AG04449 (cell line): ENCODE results near the gene CAPN12.

ENCODE experiments used
- CTCF ChIA-PET: fragments of 350-600 bp; formaldehyde crosslinking; extraction: SDS; loops from one replicate; lab custom pipeline; 2021; ENCODE audit warnings: antibody characterized with exemption; lab: Yijun Ruan, JAX
- POLR2A ChIA-PET: fragments of 400-600, 350-600 bp; formaldehyde crosslinking; extraction: SDS; loops from one replicate; lab custom pipeline; 2020; ENCODE audit warnings: antibody characterized with exemption, inconsistent platforms; lab: Yijun Ruan, JAX
- DNase-seq: peaks from one replicate; pipeline ENCODE4 v3.0.0-alpha.2; 2010; ENCODE audit warnings: low read depth, low spot score
- H3K4me3 ChIP-seq: 2 replicates; pipeline ENCODE4 v1.5.1; 2011; ENCODE audit warnings: low read depth, mild to moderate bottlenecking, control low read depth, low read length
- TF ChIP-seq, protein P1 (sequence below): IDR thresholded peaks from one replicate; pipeline ENCODE4 v1.5.1; 2011; ENCODE audit warnings: mild to moderate bottlenecking, moderate library complexity, low read length, control low read depth, inconsistent platforms; ENCODE audit not compliant: insufficient read depth; ENCODE audit errors: missing control alignments

CAPN12 gene

DNA sequence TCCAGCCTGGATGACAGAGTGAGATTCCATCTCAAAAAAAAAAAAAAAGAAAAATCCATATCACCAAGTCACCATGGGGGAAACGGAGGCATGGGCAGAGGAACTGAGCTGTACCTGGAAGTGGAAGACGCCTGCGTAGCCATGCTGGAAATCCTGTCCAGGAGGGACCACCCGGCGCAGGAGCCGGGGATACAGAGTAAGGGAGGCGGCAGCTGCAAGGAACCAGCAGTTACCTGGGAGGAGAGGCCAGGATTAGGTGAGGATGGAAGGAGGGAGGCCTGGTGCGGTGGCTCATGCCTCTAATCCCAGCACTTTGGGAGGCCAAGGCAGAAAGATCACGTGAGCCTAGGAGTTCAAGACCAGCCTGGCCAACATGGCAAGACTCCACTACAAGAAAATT, 2.0 kb downstream of the CAPN12 start:
- ChIA-PET POLR2A (no interaction called here), CTCF (interaction anchor here (2.8 kb wide), 1 partner anchor 27 kb away, joined by 8 read pairs; no protein-coding TSS in a partner anchor)
- TF ChIP-seq, protein P1, sequence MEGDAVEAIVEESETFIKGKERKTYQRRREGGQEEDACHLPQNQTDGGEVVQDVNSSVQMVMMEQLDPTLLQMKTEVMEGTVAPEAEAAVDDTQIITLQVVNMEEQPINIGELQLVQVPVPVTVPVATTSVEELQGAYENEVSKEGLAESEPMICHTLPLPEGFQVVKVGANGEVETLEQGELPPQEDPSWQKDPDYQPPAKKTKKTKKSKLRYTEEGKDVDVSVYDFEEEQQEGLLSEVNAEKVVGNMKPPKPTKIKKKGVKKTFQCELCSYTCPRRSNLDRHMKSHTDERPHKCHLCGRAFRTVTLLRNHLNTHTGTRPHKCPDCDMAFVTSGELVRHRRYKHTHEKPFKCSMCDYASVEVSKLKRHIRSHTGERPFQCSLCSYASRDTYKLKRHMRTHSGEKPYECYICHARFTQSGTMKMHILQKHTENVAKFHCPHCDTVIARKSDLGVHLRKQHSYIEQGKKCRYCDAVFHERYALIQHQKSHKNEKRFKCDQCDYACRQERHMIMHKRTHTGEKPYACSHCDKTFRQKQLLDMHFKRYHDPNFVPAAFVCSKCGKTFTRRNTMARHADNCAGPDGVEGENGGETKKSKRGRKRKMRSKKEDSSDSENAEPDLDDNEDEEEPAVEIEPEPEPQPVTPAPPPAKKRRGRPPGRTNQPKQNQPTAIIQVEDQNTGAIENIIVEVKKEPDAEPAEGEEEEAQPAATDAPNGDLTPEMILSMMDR, result no peak
- no peak overlapping the region for H3K4me3 ChIP-seq
- no peak for DNase-seq

DNA sequence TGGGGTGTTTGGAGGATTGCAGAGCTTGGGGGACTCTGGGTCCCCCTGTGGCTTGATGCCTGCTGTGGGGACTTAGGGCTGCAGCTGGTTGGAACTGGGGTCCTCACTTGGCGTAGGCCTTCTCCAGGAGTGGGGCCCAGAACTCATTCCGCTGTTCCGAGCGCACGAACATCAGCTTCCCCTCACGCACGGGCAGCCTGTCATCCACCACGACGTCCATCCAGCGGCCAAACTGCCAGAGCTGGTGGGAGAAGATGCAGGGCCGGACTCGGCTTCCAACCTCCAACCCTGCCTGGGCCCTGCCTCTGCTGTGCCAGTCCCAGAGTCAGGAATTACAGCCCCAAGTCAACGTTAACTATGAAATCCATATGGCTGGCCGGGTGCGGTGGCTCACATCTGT, 2.6 kb downstream of the CAPN12 start:
- POLR2A ChIA-PET, result no interaction called here
- CTCF ChIA-PET, result interaction anchor here (1.3 to 2.8 kb wide), 2 partner anchors 12 to 28 kb away, joined by 4 to 8 read pairs; no protein-coding TSS in a partner anchor

DNA sequence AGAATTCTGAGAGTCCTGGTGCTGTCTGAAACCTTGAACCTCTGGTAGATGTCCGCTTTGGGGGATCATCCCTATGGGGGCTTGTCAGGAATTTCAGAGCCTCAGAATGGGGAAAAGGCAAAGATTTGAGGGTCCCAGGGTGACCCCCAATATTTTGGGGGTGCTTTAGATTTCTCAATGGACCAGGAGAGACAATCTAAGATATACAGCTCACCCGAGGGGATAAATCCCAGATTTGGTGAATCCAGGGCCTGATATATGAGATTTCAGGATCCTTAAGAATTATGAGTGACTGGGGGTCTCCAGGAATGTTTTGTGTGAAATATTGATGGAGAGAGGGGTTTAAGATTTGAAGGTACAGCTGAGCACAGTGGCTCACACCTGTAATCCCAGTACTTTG, 3.3 kb downstream of the CAPN12 start:
- DNase-seq, result no peak
- H3K4me3 ChIP-seq, result no peak overlapping the region
- ChIA-PET POLR2A (no interaction called here), CTCF (interaction anchor here (1.3 to 2.8 kb wide), 2 partner anchors 11 to 28 kb away, joined by 4 to 8 read pairs; no protein-coding TSS in a partner anchor)
- TF ChIP-seq, protein P1, result no peak

More for the DNA sequence above, 2.6 kb downstream of the CAPN12 start:
- TF ChIP-seq, protein P1, result no peak
- H3K4me3 ChIP-seq, result no peak overlapping the region
- DNase-seq, result no peak

- no peak for DNase-seq
- TF ChIP-seq, protein P1, result no peak
- ChIA-PET CTCF (interaction anchor here (1.3 to 2.8 kb wide), 2 partner anchors 10 to 29 kb away, joined by 4 to 8 read pairs; no protein-coding TSS in a partner anchor), POLR2A (no interaction called here)
- no peak overlapping the region for H3K4me3 ChIP-seq
These were observed 4.0 kb downstream of the CAPN12 start for GRCh38 chr19:38740257-38740592.

- POLR2A ChIA-PET, result no interaction called here
- CTCF ChIA-PET, result interaction anchor here (1.3 kb wide), 1 partner anchor 112 kb away, joined by 3 read pairs; no protein-coding TSS in a partner anchor
- TF ChIP-seq, protein P1, result no peak
- no peak overlapping the region for H3K4me3 ChIP-seq
- no peak for DNase-seq
These were observed 4.6 kb downstream of the CAPN12 start for GRCh38 chr19:38739440-38740256.

- TF ChIP-seq, protein P1, result no peak
- DNase-seq, result no peak
- H3K4me3 ChIP-seq, result no peak overlapping the region
- POLR2A ChIA-PET, result no interaction called here
- CTCF ChIA-PET, result interaction anchor here (0.7 to 1.3 kb wide), 2 partner anchors 111 to 113 kb away, joined by 3 read pairs; partner anchors contain the start of gene HNRNPL
These were observed 6.1 kb downstream of the CAPN12 start for GRCh38 chr19:38737921-38738737.
